H7 (cell line): Measurements from ENCODE around the gene PPP4R3C. TPM values are rescaled to one million over a fixed set of nuclear protein-coding genes. Genes with fewer than 3 reads are reported as not detected.

Experiments used
- total RNA-seq: library from RNA; depleted of rRNA; stranded (reverse); fragments of >200 nt; shearing (Covaris generic); gene quantifications from 2 replicates; pipeline ENCODE4 v1.2.3, GENCODE V29; 2014; rRNA removed

The PPP4R3C gene
- total RNA-seq, 1 experiment from 2014 or later: not detected

Other genes with a start within 250 kb of the PPP4R3C start
- gene DCAF8L2, start 127.0 kb upstream of the PPP4R3C start, total RNA-seq: not detected in 2 replicates